Hepatocyte (in vitro differentiated cells): Measurements from ENCODE around the gene ARAP3. TPM values are rescaled to one million over a fixed set of nuclear protein-coding genes. Genes with fewer than 3 reads are reported as not detected.

ENCODE experiments used
- DNase-seq: peaks from one replicate; pipeline ENCODE4 v3.0.0-alpha.2; 2016; ENCODE audit warnings: low spot score
- H2AFZ ChIP-seq: fragments of 200-600 bp; sonication (generic); 2 replicates; pipeline ENCODE4 v1.6.0; 2016; ENCODE audit warnings: antibody characterized with exemption, mild to moderate bottlenecking
- H3K27ac ChIP-seq: fragments of 200-600 bp; sonication (generic); 2 replicates; pipeline ENCODE4 v1.5.1; 2016; ENCODE audit warnings: mild to moderate bottlenecking
- H3K27me3 ChIP-seq: fragments of 200-600 bp; sonication (generic); 2 replicates; pipeline ENCODE4 v1.6.1; 2016
- H3K36me3 ChIP-seq: fragments of 200-600 bp; sonication (generic); replicated peaks from 2 replicates; pipeline ENCODE4 v1.5.1; 2016; ENCODE audit warnings: low read depth; ENCODE audit not compliant: insufficient read depth
- H3K4me1 ChIP-seq: fragments of 200-600 bp; sonication (generic); 2 replicates; pipeline ENCODE4 v1.5.1; 2016; ENCODE audit warnings: mild to moderate bottlenecking, moderate library complexity; ENCODE audit not compliant: insufficient read depth
- H3K4me2 ChIP-seq: fragments of 200-600 bp; sonication (generic); 2 replicates; pipeline ENCODE4 v1.6.0; 2016
- H3K4me3 ChIP-seq: fragments of 200-600 bp; sonication (generic); 2 replicates; pipeline ENCODE4 v1.5.1; 2016; ENCODE audit warnings: mild to moderate bottlenecking
- H3K79me2 ChIP-seq: fragments of 200-600 bp; sonication (generic); 2 replicates; pipeline ENCODE4 v1.6.0; 2017; ENCODE audit warnings: mild to moderate bottlenecking
- H3K9me2 ChIP-seq: fragments of 200-600 bp; sonication (generic); replicated peaks from 2 replicates; pipeline ENCODE4 v1.6.0; 2017; ENCODE audit warnings: mild to moderate bottlenecking; ENCODE audit not compliant: insufficient read depth
- H3K9me3 ChIP-seq: fragments of 200-600 bp; sonication (generic); 2 replicates; pipeline ENCODE4 v1.5.1; 2016; ENCODE audit warnings: low read depth, mild to moderate bottlenecking
- H4K20me1 ChIP-seq: fragments of 200-600 bp; sonication (generic); 2 replicates; pipeline ENCODE4 v1.6.0; 2016; ENCODE audit warnings: mild to moderate bottlenecking; ENCODE audit not compliant: insufficient read depth, poor library complexity, severe bottlenecking
- EZH2 ChIP-seq: fragments of 200-600 bp; sonication (generic); IDR thresholded peaks from 2 replicates; pipeline ENCODE4 v1.6.1; 2016; ENCODE audit warnings: antibody characterized with exemption, mild to moderate bottlenecking, borderline replicate concordance
- EZH2phosphoT487 ChIP-seq: fragments of 200-600 bp; sonication (generic); IDR thresholded peaks from one replicate; pipeline ENCODE4 v1.6.1; 2018; ENCODE audit warnings: antibody characterized with exemption, mild to moderate bottlenecking, low read depth, moderate library complexity; ENCODE audit not compliant: unreplicated experiment, severe bottlenecking
- WGBS: methylation state at CpG from one replicate; pipeline ENCODE4 v1.1.6; 2016; ENCODE audit warnings: low lambda C conversion rate; ENCODE audit errors: missing lambda C conversion rate; 5-methylcytosine and 5-hydroxymethylcytosine counted together
- polyA plus RNA-seq: library from polyadenylated mRNA; unstranded; fragments of >200 nt; fragmentation: Nextera tagmentation; extraction: Ambion mirVana; gene quantifications from 2 replicates; pipeline ENCODE4 v1.2.1, GENCODE V29; 2016
- total RNA-seq: library from RNA; depleted of rRNA; stranded (reverse); fragments of >200 nt; gene quantifications from 2 replicates; pipeline ENCODE4 v1.2.3, GENCODE V29; 2014
- TF ChIP-seq, protein P1 (sequence below): fragments of 200-600 bp; sonication (generic); IDR thresholded peaks from 2 replicates; pipeline ENCODE4 v1.5.1; 2016; ENCODE audit warnings: antibody characterized with exemption, mild to moderate bottlenecking; ENCODE audit not compliant: poor library complexity

The ARAP3 gene
- total and polyA plus RNA-seq, 2 experiments from 2014 or later: 5.1 to 8.6 TPM

DNA sequence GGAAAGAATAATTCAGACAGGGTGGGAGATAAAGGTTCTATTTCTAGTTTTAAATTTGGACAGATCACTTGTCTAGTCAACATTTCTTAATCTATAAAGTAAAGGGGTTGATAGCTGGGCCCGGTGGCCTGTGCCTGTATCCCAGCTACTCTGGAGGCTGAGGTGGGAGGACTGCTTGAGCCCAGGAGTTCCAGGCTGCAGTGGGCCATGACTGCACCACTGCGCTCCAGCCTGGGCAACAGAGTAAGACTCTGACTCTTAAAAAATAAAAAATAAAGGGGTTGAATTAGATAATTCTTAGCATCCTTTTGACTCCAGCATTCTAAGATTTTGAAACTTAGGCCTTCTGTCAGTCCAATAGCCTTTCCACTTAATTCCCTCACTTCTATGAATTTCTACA lies 74.0 kb downstream of the ARAP3 start:
- no peak for DNase-seq
- TF ChIP-seq EZH2: no peak
- no peak for TF ChIP-seq EZH2phosphoT487
- TF ChIP-seq, protein P1, sequence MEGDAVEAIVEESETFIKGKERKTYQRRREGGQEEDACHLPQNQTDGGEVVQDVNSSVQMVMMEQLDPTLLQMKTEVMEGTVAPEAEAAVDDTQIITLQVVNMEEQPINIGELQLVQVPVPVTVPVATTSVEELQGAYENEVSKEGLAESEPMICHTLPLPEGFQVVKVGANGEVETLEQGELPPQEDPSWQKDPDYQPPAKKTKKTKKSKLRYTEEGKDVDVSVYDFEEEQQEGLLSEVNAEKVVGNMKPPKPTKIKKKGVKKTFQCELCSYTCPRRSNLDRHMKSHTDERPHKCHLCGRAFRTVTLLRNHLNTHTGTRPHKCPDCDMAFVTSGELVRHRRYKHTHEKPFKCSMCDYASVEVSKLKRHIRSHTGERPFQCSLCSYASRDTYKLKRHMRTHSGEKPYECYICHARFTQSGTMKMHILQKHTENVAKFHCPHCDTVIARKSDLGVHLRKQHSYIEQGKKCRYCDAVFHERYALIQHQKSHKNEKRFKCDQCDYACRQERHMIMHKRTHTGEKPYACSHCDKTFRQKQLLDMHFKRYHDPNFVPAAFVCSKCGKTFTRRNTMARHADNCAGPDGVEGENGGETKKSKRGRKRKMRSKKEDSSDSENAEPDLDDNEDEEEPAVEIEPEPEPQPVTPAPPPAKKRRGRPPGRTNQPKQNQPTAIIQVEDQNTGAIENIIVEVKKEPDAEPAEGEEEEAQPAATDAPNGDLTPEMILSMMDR: no peak
- H3K4me1 ChIP-seq: peaks cover 18% of the 10 kb centered on the region
- H3K36me3 ChIP-seq: no peaks in the 10 kb centered on the region
- H3K4me2 ChIP-seq: peak overlapping the region; percentile 57
- H2AFZ ChIP-seq: no peak overlapping the region
- no peaks in the 10 kb centered on the region for H3K9me3 ChIP-seq
- no peaks in the 10 kb centered on the region for H3K9me2 ChIP-seq
- H4K20me1 ChIP-seq: no peaks in the 10 kb centered on the region
- peaks cover 92% of the 10 kb centered on the region for H3K79me2 ChIP-seq
- H3K27me3 ChIP-seq: no peaks in the 10 kb centered on the region
- WGBS: 74% methylated on average over 2 of the region's 2 CpGs
- H3K27ac ChIP-seq: peak overlapping the region; percentile 77
- no peak overlapping the region for H3K4me3 ChIP-seq

- Histone ChIP-seq H3K4me1 (peaks cover 18% of the 10 kb centered on the region), H3K27ac (no peak overlapping the region), H3K27me3 (no peaks in the 10 kb centered on the region), H2AFZ (no peak overlapping the region), H3K4me2 (no peak overlapping the region), H3K4me3 (no peak overlapping the region), H3K36me3 (no peaks in the 10 kb centered on the region), H3K79me2 (peaks cover 92% of the 10 kb centered on the region), H4K20me1 (peaks cover 4% of the 10 kb centered on the region), H3K9me3 (no peaks in the 10 kb centered on the region), H3K9me2 (no peaks in the 10 kb centered on the region)
- TF ChIP-seq EZH2: no peak
- TF ChIP-seq, protein P1: no peak
- TF ChIP-seq EZH2phosphoT487: no peak
- DNase-seq: no peak
- 90% methylated on average over 6 of the region's 6 CpGs for WGBS
These were observed 76.3 kb downstream of the ARAP3 start for GRCh38 chr5:141605523-141606277.

GRCh38 chr5:141603923-141604717 lies 77.9 kb downstream of the ARAP3 start:
- no peaks in the 10 kb centered on the region for H3K27me3 ChIP-seq
- H3K79me2 ChIP-seq: peaks cover 92% of the 10 kb centered on the region
- H4K20me1 ChIP-seq: peaks cover 5% of the 10 kb centered on the region
- DNase-seq: peak; percentile 75
- no peaks in the 10 kb centered on the region for H3K9me3 ChIP-seq
- H3K27ac ChIP-seq: peak overlapping the region; percentile 59
- no peak overlapping the region for H2AFZ ChIP-seq
- H3K4me3 ChIP-seq: no peak overlapping the region
- H3K4me1 ChIP-seq: peaks cover 14% of the 10 kb centered on the region
- H3K9me2 ChIP-seq: no peaks in the 10 kb centered on the region
- no peak overlapping the region for H3K4me2 ChIP-seq
- 82% methylated on average over 6 of the region's 6 CpGs for WGBS
- TF ChIP-seq, protein P1: no peak
- no peak for TF ChIP-seq EZH2phosphoT487
- TF ChIP-seq EZH2: no peak
- no peaks in the 10 kb centered on the region for H3K36me3 ChIP-seq

Other genes starting within 250 kb of the ARAP3 start
- 16.9 and 18.9 TPM in 2 replicates for gene PCDHGC3, start 206.3 kb downstream of the ARAP3 start, total RNA-seq
- gene PCDHGC3, start 206.3 kb downstream of the ARAP3 start, polyA plus RNA-seq: 35.8 and 40.8 TPM in 2 replicates
- 0.44 and 1.5 TPM in 2 replicates for gene PCDHGC4, start 197.2 kb downstream of the ARAP3 start, total RNA-seq
- 0.15 and 0.35 TPM in 2 replicates for gene PCDHGC4, start 197.2 kb downstream of the ARAP3 start, polyA plus RNA-seq
- 0.92 and 1.1 TPM in 2 replicates for gene PCDHGC5, start 193.1 kb downstream of the ARAP3 start, total RNA-seq
- gene PCDHGC5, start 193.1 kb downstream of the ARAP3 start, polyA plus RNA-seq: 0.16 TPM in 1 of 2 replicates, not detected in the other
- gene DIAPH1, start 63.2 kb downstream of the ARAP3 start, total RNA-seq: 37.7 and 62.4 TPM in 2 replicates
- gene DIAPH1, start 63.2 kb downstream of the ARAP3 start, polyA plus RNA-seq: 56.6 and 59.0 TPM in 2 replicates
- 50.1 and 53.5 TPM in 2 replicates for gene HDAC3, start 45.4 kb downstream of the ARAP3 start, total RNA-seq
- 74.0 and 81.9 TPM in 2 replicates for gene HDAC3, start 45.4 kb downstream of the ARAP3 start, polyA plus RNA-seq
- gene RELL2, start 45.2 kb downstream of the ARAP3 start, total RNA-seq: 7.6 and 16.9 TPM in 2 replicates
- gene RELL2, start 45.2 kb downstream of the ARAP3 start, polyA plus RNA-seq: 17.3 and 19.9 TPM in 2 replicates
- 14.1 and 18.0 TPM in 2 replicates for gene FCHSD1, start 30.8 kb downstream of the ARAP3 start, total RNA-seq
- gene FCHSD1, start 30.8 kb downstream of the ARAP3 start, polyA plus RNA-seq: 25.9 and 27.4 TPM in 2 replicates
- 10.5 and 10.8 TPM in 2 replicates for gene PCDH1, start 196.2 kb upstream of the ARAP3 start, total RNA-seq
- gene PCDH1, start 196.2 kb upstream of the ARAP3 start, polyA plus RNA-seq: 6.2 and 8.6 TPM in 2 replicates
- gene DELE1, start 241.6 kb upstream of the ARAP3 start, total RNA-seq: 57.2 and 62.0 TPM in 2 replicates
- 31.5 and 32.6 TPM in 2 replicates for gene DELE1, start 241.6 kb upstream of the ARAP3 start, polyA plus RNA-seq